Peyer's patch (tissue), 4 donors: ENCODE data around the gene LEF1.

Experiments used
- CTCF ChIP-seq, 6 experiments: fragments of 450-650 bp in 4 of 6; fragments of 200-600 bp in 2 of 6; sonication (generic) in 1 of 6; IDR thresholded peaks; one replicate each; pipeline ENCODE4 v1.5.1; 2017 to 2019; ENCODE audit warnings: antibody characterized with exemption in 6 of 6, mild to moderate bottlenecking in 3 of 6, moderate library complexity in 1 of 6
- POLR2A ChIP-seq, 2 donors: fragments of 450-650 bp; IDR thresholded peaks; one replicate each; pipeline ENCODE4 v1.5.1; 2017; ENCODE audit warnings: antibody characterized with exemption in 2 of 2, mild to moderate bottlenecking in 2 of 2, moderate library complexity in 2 of 2

GRCh38 chr4:108081256-108081655, 87.5 kb downstream of the LEF1 start:
- TF ChIP-seq POLR2A (IDR thresholded peaks at IDR 0.05) (no peak), CTCF (IDR thresholded peaks at IDR 0.05) (no peak)
